Fibroblast of mammary gland (primary cell): Measurements from ENCODE around the gene PPP2R1B.

Source experiments
- DNase-seq: peaks from one replicate; pipeline ENCODE4 v3.0.0-alpha.2; 2010; ENCODE audit warnings: low read depth
- H3K4me3 ChIP-seq: 2 replicates; pipeline ENCODE4 v1.5.1; 2011; ENCODE audit warnings: low read depth, mild to moderate bottlenecking, low read length, moderate library complexity; ENCODE audit not compliant: control insufficient read depth
- CTCF ChIP-seq: conservative IDR thresholded peaks from 2 replicates; pipeline ENCODE4 v1.5.1; 2011; ENCODE audit warnings: low read depth, low read length, inconsistent platforms; ENCODE audit not compliant: control insufficient read depth, insufficient read depth

PPP2R1B gene

GRCh38 chr11:111764621-111765020 lies 1.6 kb downstream of the PPP2R1B start:
- DNase-seq: peak; percentile 39
- peak overlapping the region; percentile 90 for H3K4me3 ChIP-seq
- no peak for TF ChIP-seq CTCF

- peak; percentile 27 for DNase-seq
- H3K4me3 ChIP-seq: no peak overlapping the region
- peak; percentile 16 for TF ChIP-seq CTCF
These were observed 3.1 kb downstream of the PPP2R1B start for GRCh38 chr11:111762981-111763643.

GRCh38 chr11:111762526-111762925 lies 3.7 kb downstream of the PPP2R1B start:
- no peak overlapping the region for H3K4me3 ChIP-seq
- TF ChIP-seq CTCF: no peak
- no peak for DNase-seq

GRCh38 chr11:111761036-111761435 lies 5.2 kb downstream of the PPP2R1B start:
- no peak for TF ChIP-seq CTCF
- no peak for DNase-seq

GRCh38 chr11:111759778-111760407 lies 6.3 kb downstream of the PPP2R1B start:
- H3K4me3 ChIP-seq: no peak overlapping the region
- DNase-seq: no peak
- no peak for TF ChIP-seq CTCF

More at GRCh38 chr11:111761036-111761435, 5.2 kb downstream of the PPP2R1B start:
- H3K4me3 ChIP-seq: no peak overlapping the region

GRCh38 chr11:111759376-111759775 lies 6.8 kb downstream of the PPP2R1B start:
- DNase-seq: no peak
- TF ChIP-seq CTCF: no peak
- no peak overlapping the region for H3K4me3 ChIP-seq
